Stimulated activated CD4-positive, alpha-beta T cell treated with anti-CD3 and anti-CD28 coated beads, Interleukin-12 subunit alpha, Interleukin-12 subunit beta, amount 100 ng/mL, for 48 hours (primary cell): Measurements from ENCODE around the gene MORC4.

ENCODE experiments used
- DNase-seq, 3 donors: peaks; one replicate each; pipeline ENCODE4 v3.0.0-alpha.2; 2020; ENCODE audit warnings: low read depth in 2 of 3, low spot score in 1 of 3

The MORC4 gene

GRCh38 chrX:106912864-106913263 is 87.1 kb downstream of the MORC4 start:
- DNase-seq = no peak

DNA sequence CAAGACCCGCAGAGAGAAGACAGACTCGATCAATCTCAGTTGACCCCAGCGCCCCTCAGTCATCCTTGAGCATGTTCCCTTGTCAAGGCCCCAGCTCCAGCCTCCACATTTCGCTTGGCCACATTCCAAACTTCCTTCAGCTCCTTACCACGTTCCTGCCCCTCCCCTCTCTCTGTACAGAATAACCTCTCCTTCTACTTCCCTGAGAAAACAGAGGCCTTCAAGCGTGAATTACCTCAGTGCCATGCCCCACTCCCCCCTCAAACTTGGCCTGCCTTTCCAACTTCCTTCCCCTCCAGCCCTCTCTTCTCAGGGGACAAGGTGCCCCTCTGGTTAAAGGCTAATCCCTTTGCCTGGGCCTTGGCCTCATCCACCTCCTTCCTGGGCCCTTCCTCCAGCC is 93.7 kb downstream of the MORC4 start:
- DNase-seq = no peak

DNA sequence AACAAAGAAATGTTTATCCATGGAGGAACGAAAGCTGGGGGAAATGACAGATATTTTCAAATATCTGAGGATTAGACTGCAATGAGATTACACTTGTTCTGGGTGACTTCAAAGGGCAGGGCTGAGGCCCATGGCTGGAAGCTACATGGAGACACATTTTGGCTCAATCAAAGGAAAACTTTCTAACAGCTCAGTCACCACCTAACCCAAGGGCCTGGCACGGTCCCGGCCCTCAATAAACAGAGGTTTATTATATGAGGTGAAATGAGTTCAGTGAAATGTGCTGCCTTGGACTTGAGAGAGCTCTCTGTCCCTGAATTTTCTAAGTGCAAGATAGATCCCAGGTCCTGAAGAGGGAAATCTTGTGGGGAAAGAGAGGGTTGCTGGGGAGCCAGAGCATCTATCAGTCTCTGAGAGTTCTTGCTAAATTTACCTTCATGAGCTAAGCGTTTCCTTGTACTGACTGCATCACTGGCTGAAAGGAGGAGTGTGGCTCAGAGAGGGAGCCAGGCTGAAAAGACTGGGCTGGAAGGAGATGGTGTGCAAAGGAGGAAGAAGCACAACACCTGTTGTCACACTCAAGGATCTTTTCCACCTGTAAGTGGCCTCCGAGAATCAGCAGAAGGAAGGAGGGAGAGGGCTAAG is 94.8 kb downstream of the MORC4 start:
- DNase-seq = no peak

DNA sequence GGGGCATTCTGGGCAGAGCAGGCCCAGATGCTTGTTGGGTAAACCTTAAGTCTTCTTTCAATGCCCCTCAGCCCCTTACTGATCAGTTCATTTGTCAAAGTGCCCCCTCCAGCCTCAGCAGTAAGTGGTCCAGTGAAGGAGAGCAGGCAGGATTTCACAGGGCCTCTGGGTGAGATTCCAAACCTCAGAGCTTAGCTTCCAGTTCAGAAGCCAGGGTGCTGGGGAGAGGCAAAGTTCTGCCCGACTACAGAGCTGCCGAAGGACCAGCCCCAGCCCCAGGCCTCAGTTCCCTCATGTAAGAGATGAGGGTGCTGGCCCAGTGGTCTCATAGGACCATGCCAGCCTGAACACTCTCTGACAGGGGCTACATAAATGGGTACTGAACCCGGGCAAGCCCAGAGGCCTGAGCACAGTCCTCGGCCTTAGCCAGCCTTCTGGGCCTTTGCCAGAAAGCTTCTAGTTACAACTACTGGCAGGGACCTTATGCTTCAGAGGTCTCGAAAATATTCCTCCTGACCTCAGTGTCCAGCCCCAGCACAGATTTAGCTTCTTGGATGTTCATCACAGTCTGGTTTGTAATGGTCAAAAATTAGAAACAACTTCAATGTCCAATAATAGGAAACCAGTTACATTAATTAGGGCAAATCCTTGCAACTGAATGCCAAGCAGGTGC is 96.0 kb downstream of the MORC4 start:
- DNase-seq = no peak

- no peak for DNase-seq
Measured at GRCh38 chrX:106903291-106903824, 96.7 kb downstream of the MORC4 start, which contains the start of gene RIPPLY1. RIPPLY1 (minus strand) TSS chrX:106903341; CDS start chrX:106903287, 54 bp downstream.

DNA sequence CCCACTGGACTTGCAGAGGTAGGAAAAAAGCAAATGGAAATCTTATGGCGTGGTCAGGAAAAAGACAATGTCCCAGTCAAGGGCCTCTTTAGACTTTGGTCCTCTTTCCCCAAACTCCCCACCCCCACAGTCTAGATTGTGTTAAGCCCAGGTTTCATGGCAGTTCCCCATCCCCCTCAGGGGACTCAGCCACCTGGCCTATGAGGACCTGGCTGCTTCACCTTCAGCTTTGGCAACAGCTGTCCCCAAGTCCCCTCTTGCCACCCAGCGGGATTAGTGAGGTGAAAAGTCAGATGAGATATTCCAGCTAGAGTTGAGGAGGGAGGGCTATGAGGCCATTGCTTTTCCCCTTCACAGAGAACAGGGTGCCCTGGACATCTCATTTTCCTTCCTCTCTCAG is 97.3 kb downstream of the MORC4 start:
- DNase-seq = no peak

DNA sequence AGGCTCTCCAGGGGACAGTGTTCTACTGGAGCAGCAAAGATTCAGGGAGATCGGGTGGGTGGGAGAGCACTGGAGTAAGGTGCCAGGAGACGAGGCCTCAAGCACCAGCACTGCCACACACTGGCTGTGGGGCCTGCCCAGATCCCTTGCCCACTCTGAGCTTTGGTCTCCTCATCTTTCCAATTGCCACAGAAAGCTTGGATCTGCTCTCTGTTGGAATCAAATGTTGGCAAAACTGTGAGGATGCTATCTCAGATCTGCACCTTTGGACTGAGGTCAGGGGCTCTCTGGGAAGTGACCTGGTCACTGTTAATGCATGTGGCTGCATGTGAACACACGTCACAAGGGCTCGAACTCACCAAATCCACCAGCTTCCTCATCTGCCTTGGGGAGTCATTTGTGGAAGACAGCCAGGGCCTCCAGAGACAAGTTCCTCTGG is 98.2 kb downstream of the MORC4 start:
- DNase-seq = no peak

- no peak for DNase-seq
Measured at GRCh38 chrX:106901341-106901740, 98.7 kb downstream of the MORC4 start.

- no peak for DNase-seq
Measured at GRCh38 chrX:106899841-106900240, 100.2 kb downstream of the MORC4 start.

- DNase-seq = no peak
Measured at GRCh38 chrX:106899276-106899675, 100.7 kb downstream of the MORC4 start.

GRCh38 chrX:106898462-106898861 is 101.5 kb downstream of the MORC4 start:
- DNase-seq = no peak

GRCh38 chrX:106897259-106897658 is 102.8 kb downstream of the MORC4 start:
- DNase-seq = no peak

GRCh38 chrX:106894978-106895452 is 105.0 kb downstream of the MORC4 start:
- no peak for DNase-seq

- DNase-seq = peak; percentile 8 to 52 (median 21)
Measured at GRCh38 chrX:106894392-106894909, 105.6 kb downstream of the MORC4 start.

DNA sequence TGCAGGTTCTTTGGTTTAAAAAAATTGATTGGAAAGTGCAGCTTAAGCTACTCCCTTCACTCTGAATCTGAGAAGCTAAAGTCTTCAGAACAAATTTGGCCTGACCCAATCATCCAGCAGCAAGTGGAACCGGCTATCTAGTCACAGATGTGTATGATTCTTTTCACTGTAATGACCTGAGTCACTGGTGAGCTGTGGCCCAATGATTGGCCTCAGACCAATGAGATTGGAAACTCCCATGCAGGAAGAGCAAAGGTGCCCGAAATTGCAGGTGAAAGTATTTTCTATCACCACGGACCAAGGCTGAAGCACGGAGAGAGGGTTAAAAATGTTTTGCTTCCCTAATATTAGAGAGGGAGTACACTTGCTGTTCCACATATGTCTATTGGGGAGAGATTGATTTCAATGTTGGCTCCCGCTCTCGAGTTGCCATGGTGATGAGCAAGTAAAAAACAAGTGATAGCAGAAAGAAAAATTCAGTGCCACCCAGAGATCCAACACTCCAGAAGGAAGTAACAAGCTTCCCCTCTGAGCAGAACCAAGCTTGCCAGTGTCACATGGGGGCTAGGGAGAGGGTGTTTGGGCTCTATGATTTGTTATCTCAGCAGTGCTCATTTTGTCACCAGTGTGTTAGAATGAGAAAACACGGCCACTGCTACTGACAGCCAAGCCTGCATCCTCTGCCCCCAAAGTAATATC is 108.1 kb downstream of the MORC4 start:
- no peak for DNase-seq
